Kidney (tissue), 14 donors: ENCODE data around the gene EPB41L5. TPM values are rescaled to one million over a fixed set of nuclear protein-coding genes. Genes with fewer than 3 reads are reported as not detected.

Experiments
- DNase-seq, 5 donors: peaks; one replicate each; pipeline ENCODE4 v3.0.0-alpha.2; 2013 to 2020
- FAIRE-seq: peaks from 2 replicates; lab custom pipeline; 2012; peaks lifted over from hg19 to GRCh38; lab: Jason Lieb, UNC
- H3K27ac ChIP-seq, 2 donors: one replicate each; pipeline ENCODE4 v1.7.0; 2013; ENCODE audit warnings: low read depth in 2 of 2, low read length in 2 of 2, inconsistent platforms in 1 of 2
- H3K27me3 ChIP-seq: one replicate; pipeline ENCODE4 v1.7.1; 2013; ENCODE audit warnings: low read length, inconsistent platforms; ENCODE audit not compliant: control insufficient read depth, insufficient read depth
- H3K36me3 ChIP-seq, 3 donors: one replicate each; pipeline versions ENCODE4 v1.7.0 to v1.7.1; 2013; ENCODE audit warnings: low read length in 3 of 3, control low read depth in 1 of 3, inconsistent platforms in 1 of 3; ENCODE audit not compliant: insufficient read depth in 3 of 3, control insufficient read depth in 2 of 3
- H3K4me1 ChIP-seq, 3 donors: one replicate each; pipeline versions ENCODE4 v1.7.0 to v1.7.1; 2013; ENCODE audit warnings: low read length in 3 of 3, inconsistent platforms in 1 of 3, low read depth in 1 of 3; ENCODE audit not compliant: control insufficient read depth in 2 of 3, insufficient read depth in 2 of 3
- H3K4me3 ChIP-seq, 3 donors: one replicate each; pipeline versions ENCODE4 v1.7.0 to v1.8.1; 2013; ENCODE audit warnings: low read length in 3 of 3, control low read depth in 1 of 3, inconsistent platforms in 1 of 3
- H3K9ac ChIP-seq, 3 donors: one replicate each; pipeline versions ENCODE4 v1.7.0 to v1.7.1; 2013; ENCODE audit warnings: low read length in 3 of 3, control low read depth in 1 of 3, inconsistent platforms in 1 of 3
- H3K9me3 ChIP-seq, 3 donors: one replicate each; pipeline versions ENCODE4 v1.7.0 to v1.7.1; 2013; ENCODE audit warnings: low read length in 3 of 3, control low read depth in 1 of 3, inconsistent platforms in 1 of 3; ENCODE audit not compliant: control insufficient read depth in 2 of 3, insufficient read depth in 1 of 3
- intact Hi-C: fragments of 100-400 bp; cut with DNase I; formaldehyde crosslinking; loops from one replicate; pipeline ENCODE4 v1.11.1; 2022
- polyA plus RNA-seq: library from polyadenylated mRNA; stranded (reverse); fragments of 350-450 nt; fragmentation: Illumina TruSeq; extraction: RNeasy Lipid Tissue Mini Kit (QIAGEN cat#74804); gene quantifications from one replicate; pipeline ENCODE4 v1.2.3, GENCODE V29; 2014; ENCODE audit warnings: low read depth, low replicate concordance; ENCODE audit not compliant: insufficient read depth
- total RNA-seq: library from RNA; stranded (reverse); fragmentation: NEBNext Ultra II Directional; extraction: Animal tissue kit (Norgen Biotek cat#: 25700); gene quantifications from one replicate; pipeline ENCODE4 v1.2.1, GENCODE V29; 2021
- TF ChIP-seq, protein P1 (sequence below): IDR thresholded peaks from 3 replicates; pipeline ENCODE4 v1.5.1; 2012; ENCODE audit warnings: mild to moderate bottlenecking, moderate library complexity, borderline replicate concordance; ENCODE audit not compliant: insufficient read depth; ENCODE audit errors: extremely low read depth
- donor health status: control.
- donor health status: control.
- donor health status: control.
- donor health status: control.
- donor health status: control.
- donor health status: DM: yes; HTN: yes; CAD: no.
- donor health status: Normal renal cell carcinoma (clear cell type).

The EPB41L5 gene
- total and polyA plus RNA-seq, 2 donors from 2014 or later, result 28.2 to 49.4 TPM

DNA sequence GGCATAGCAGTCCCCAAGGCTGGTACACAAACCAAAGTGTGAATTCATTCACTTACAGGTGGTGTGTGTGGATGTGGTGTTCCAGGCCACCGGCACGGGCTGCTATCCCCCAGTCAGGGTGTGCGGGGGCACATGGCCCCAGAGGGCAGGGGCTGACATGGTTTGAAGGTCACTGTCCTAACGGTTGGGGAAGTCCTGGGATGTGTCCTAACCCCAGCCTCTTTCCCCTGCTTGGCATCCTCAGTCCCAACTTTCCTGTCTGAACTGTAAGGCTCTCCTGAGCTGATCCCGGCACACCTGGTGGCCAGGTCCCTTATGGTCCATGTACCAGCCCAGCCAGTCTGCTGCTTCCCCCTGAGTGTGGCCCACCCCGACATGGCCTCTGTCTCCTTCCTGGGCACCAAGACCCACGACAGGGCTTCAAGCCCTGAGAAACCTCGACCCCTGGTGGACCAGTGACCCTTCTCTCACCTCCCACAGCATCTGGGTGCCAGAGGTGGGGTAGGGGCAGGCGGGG lies 212.7 kb downstream of the EPB41L5 start:
- DNase-seq (peak in 1 of 5 donors; percentile 55), FAIRE-seq (no peak)
- intact Hi-C loops, result no loop called here
- Histone ChIP-seq H3K9ac (no peak overlapping the region), H3K9me3 (no peaks in the 10 kb centered on the region), H3K4me3 (no peak overlapping the region), H3K4me1 (peaks cover 0 to 18% (median 10%) of the 10 kb centered on the region in 3 donors), H3K27ac (no peak overlapping the region), H3K27me3 (no peaks in the 10 kb centered on the region), H3K36me3 (no peaks in the 10 kb centered on the region)
- TF ChIP-seq, protein P1, sequence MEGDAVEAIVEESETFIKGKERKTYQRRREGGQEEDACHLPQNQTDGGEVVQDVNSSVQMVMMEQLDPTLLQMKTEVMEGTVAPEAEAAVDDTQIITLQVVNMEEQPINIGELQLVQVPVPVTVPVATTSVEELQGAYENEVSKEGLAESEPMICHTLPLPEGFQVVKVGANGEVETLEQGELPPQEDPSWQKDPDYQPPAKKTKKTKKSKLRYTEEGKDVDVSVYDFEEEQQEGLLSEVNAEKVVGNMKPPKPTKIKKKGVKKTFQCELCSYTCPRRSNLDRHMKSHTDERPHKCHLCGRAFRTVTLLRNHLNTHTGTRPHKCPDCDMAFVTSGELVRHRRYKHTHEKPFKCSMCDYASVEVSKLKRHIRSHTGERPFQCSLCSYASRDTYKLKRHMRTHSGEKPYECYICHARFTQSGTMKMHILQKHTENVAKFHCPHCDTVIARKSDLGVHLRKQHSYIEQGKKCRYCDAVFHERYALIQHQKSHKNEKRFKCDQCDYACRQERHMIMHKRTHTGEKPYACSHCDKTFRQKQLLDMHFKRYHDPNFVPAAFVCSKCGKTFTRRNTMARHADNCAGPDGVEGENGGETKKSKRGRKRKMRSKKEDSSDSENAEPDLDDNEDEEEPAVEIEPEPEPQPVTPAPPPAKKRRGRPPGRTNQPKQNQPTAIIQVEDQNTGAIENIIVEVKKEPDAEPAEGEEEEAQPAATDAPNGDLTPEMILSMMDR, result no peak

DNA sequence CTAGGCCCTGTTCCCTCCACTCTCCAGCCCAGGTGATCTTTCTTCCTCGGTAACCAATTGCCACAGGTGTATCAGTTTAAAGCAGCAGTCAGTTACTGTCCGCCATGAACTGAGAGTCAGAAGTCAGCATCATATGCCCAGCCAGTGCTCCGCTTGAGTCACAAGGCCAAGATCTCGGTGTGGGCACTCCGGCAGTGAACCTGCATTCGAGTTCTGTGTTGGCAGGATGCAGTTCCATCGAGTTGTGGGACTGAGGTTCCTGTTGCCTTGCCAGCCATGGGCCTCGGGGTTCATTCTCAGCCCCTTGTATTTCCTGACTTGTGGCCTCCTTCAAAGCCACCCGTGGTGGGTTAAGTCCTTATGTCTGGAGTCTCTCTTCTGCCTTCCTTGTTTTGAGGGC lies 213.4 kb downstream of the EPB41L5 start:
- Histone ChIP-seq H3K27me3 (no peaks in the 10 kb centered on the region), H3K36me3 (no peaks in the 10 kb centered on the region), H3K4me3 (no peak overlapping the region), H3K9ac (no peak overlapping the region), H3K9me3 (no peaks in the 10 kb centered on the region), H3K27ac (no peak overlapping the region), H3K4me1 (peaks cover 0 to 18% (median 10%) of the 10 kb centered on the region in 3 donors)
- intact Hi-C loops, result no loop called here
- no peak for FAIRE-seq
- DNase-seq, result peak in 1 of 5 donors; percentile 35
- TF ChIP-seq, protein P1, result no peak

GRCh38 chr2:120227111-120227991 lies 214.5 kb downstream of the EPB41L5 start:
- H3K9me3 ChIP-seq, result no peaks in the 10 kb centered on the region
- H3K4me1 ChIP-seq, result peaks cover 0 to 11% (median 9%) of the 10 kb centered on the region in 3 donors
- intact Hi-C loops, result no loop called here
- TF ChIP-seq, protein P1, result no peak
- H3K4me3 ChIP-seq, result no peak overlapping the region
- H3K36me3 ChIP-seq, result no peaks in the 10 kb centered on the region
- no peak overlapping the region for H3K9ac ChIP-seq
- FAIRE-seq (no peak), DNase-seq (peak in 1 of 5 donors; percentile 31)
- no peak overlapping the region for H3K27ac ChIP-seq
- no peaks in the 10 kb centered on the region for H3K27me3 ChIP-seq
